RCC 7860 (cell line): ENCODE measurements around the gene KCNMA1.

Experiments used
- DNase-seq: peaks from one replicate; pipeline ENCODE4 v3.0.0-alpha.2; 2015; ENCODE audit warnings: low spot score
- FAIRE-seq: peaks from 2 replicates; lab custom pipeline; 2012; peaks lifted over from hg19 to GRCh38; lab: Jason Lieb, UNC

KCNMA1 gene

DNA sequence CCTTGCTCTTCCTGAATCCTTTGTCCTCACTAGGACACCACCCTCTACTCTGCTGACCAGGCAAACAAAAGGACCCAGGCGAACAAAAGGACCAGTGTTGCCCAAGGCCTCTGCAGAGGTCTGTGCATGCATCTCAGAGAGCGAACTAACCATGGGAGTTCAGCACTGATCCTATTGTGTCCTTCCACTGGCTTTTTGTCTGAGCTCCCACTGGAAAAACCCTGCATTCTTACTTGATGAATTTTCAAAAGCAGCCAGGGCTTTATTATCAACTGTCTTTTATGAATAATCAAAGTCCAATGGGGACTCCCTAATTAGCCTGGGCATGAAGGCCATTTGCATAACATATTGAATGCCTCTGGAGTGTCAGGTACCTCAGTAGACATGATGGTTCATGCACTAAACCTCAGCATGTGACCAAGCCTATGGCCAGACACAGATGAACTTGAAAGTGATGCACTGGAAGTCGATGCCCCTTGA is 140.6 kb downstream of the KCNMA1 start:
- DNase-seq = no peak
- no peak for FAIRE-seq

DNA sequence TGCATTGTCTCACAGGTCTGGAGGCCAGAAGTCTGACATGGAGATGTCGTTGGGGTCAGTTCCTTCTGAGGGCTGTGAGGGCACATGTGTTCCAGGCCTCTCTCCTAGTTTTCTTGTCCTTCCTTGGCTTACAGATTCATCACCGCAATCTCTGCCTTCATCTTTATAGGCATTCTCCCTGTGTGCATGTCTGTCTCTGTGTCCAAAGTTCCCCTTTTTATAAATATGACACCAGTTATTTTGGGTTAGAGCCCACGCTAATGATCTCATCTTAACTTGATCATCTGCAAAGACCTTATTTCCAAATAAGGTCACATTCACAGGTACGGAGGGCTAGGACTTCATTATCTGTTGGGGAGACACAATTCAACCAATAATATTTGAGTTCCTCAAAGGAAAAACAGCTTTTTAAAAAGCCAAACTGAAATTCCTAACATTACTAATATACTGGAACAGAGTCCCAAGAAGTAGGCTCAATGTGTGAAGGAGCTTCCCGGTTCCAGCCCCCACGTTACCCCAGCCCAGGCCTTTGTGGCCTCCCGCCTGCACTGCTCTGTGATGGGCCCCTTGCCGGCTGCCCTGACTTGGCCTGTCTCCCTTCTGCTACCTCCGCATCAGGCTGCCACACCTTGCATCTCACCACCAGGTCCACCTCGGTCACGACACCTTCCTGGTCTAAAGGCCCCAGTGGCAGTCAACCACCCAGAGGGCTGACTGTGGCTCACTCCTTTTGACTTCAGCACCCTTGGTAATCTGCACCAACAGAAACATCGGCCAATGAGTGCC is 142.7 kb downstream of the KCNMA1 start:
- DNase-seq (no peak), FAIRE-seq (no peak)

DNA sequence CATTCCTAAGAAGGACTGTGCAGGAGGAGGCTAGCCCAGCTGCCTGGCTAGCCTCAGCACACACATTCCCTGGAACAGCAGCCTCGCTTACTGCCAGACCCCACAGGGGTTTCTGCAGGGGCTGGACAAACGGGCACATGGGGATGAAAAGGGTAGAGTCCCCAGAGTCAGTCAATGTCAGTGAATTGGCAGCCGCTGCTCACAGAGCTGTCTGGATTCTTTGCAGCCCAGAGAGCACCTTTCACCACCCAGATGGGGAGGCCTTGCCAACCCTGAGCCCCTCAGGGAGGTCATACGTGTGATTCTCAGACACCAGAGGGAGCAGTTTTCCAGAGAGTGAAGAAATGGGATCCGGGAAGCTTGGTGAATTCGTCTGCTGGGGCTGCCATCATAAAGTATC is 143.3 kb downstream of the KCNMA1 start:
- DNase-seq (no peak), FAIRE-seq (no peak)

DNA sequence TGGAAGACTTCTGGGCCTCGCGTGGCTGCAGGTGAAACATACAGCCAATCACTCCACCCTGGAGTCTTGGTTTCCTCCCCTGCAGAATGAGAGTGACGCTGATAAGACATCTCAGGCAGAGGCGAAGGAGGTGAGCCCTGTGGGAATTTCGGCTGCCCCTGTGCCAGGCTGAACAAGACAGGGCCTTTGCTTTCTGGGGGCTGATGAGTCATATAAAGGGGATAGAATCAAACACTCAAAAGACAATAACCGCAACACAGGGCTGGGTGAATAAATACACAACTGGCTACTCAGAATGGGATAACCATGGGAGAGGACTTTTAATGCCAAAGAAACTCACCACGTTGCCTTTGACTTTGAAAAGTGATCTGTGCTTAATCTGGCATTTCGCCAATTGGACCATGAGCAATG is 143.8 kb downstream of the KCNMA1 start:
- DNase-seq (no peak), FAIRE-seq (no peak)

DNA sequence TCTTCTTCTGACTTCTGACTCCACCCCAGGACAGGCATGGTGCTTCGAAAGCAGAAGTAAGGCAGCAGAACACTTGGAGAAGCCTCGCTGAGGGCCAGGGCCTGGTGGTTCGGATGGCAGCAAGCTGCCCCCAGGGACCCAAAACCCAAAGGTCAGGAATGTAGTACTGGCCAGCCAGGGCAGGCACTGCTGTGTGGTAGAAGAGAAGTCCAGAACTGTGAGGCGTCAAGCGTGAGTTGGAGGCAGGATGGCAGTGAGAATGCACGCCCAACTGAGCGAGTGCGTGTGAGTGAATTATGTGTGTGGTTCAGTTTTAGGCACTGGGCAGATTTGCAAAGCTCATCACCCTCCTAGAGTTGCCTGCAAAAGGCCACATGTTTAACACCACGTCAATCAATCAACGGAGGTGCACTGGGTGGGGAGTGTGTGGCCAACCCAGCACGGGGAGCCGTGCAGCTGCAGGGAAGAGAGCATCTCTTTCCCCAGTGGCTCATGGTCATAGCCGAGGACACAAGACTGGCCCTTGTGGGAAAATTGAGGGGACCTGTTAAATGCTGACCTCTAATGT is 144.3 kb downstream of the KCNMA1 start:
- no peak for DNase-seq
- no peak for FAIRE-seq

DNA sequence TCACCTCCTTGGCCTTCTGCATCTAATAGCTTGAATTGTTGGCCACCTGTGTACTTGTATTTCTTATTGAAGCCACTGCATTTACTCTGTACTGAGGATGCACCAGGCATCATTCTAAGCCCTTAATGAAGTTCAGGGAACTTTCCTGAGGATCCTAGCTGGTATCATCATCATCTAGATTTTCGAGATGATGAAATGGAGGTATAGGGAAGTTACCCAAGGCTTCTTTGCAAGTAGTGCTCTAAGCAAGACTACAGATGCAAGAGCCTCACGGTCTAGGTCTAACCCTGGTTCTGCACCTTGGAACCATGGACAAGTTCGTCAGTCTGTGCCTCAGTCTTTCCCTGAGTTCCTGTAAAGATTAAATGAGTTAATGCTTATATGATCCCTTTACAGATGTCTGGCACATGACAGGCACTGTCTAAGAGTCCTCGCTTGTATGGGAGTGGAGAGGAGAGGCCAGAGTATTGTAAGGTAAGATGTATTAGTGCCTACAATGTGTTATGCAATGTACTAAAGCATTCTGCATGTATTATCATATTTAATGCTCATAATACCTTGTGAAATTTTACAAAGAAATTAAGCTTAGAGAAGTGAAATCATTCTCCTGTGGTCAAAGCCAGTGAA is 145.1 kb downstream of the KCNMA1 start:
- FAIRE-seq = no peak
- DNase-seq = no peak

DNA sequence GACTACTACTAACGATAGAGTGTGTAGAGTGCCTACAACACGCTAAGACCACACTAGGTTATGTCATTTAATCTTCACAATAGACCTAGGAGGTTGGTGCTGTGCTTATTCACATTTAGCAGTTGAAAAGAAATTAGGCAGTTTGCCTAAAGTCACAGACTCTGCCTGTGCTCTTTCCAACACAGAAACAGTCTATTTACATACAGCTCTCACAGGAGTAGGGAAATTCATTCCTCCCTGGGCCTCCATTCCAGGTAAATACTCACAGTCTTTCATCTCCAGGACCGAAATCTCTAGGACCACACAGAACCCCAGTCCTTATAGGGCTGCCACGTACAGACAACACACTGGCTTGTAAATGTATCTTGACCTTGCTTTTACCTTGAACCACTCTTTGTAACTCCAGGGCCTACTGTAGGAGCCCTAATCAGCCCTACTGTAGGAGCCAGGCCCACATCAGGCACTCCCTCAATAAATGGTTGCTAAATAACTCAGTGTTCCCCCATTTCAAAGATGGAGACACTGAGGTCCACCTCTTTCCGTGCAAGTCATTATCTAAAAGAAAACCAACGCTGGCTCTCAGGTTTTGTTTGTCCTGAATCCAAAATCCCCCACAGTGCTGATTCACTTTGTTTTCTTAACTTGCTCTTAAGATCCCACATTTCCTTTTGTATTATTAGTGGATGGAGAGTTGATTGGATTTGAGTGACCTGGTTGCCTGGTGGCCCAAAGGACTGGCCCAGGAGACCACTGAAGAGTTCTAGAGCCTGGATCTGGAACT is 146.9 kb downstream of the KCNMA1 start:
- DNase-seq = no peak

DNA sequence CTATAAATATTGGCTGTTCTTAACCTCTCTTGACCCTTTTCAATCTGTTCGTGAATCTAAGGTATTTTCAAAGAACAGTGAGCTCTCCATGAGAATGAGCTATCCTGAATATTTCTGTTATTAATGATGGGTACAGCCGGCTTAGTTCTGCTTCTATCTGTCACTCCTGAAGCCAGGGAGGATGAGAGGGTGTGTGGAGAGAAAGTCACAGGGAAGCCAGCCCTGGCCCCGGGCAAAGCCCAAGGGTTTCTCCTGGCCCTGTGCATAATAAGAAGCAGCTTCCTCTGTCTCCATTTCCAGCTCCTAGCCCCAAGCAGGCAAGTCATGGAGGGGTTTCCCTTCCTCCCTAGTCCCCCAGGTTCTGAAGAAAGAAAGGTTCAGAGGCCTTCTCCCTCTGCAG is 151.1 kb downstream of the KCNMA1 start:
- DNase-seq (no peak), FAIRE-seq (no peak)

More for the DNA sequence above, 146.9 kb downstream of the KCNMA1 start:
- FAIRE-seq = no peak

DNA sequence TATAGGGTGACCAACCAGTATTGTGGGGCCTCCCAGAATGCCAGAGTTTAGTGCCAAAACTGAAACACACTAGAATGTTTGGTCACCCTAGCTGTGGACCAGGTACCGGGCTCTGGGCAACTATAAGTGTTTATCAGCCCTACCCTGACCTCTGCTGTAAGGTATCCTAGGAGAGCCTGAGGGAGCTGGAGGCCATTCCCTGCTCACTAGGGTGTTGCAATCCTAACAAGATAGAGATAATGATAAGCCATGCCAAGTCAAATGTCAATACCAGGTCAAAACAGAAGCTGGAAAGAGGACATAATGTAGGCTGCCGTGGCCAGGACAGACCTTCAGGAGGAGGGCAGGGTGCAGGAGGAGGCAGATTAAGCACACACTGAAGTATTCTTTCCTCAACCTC is 151.8 kb downstream of the KCNMA1 start:
- FAIRE-seq = no peak
- DNase-seq = no peak

DNA sequence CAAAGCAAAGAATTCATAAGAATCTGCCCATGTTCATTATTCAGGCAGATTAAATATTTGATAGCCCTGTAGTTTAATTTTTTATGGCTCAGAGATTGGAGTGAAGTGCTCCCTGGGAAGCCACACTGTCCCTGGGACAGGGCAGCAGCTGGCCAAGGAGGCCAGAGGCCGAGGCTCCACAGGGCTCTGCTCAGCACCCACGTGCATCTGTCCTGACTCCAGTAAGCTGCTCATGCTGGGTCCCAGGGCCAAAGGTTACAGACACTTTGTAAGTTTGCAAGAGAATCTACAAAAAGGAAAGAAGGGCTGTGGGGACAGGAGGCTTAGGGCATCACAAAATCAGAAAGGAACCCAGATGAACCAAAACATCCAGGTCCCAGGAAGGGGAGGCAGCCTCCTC is 155.5 kb downstream of the KCNMA1 start:
- FAIRE-seq = no peak

DNA sequence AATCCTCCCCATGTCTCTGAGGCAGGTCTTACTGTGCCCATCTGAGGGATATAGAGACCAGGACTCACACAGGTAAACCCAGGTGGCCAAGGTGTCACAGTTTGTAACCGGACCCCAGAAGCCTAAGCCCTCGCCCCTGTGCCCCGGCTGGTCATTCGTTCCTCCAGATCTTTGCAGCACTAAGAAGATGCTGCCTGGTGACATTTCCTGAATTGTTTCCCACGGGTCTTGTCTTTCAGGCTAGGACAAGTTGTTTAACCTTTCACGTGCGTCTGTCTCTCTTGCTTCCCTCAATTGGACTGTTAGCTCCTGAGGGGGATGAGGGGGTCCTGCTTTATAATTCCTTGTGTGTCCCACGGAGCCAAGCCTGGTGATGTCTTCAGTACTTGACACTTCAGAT is 158.0 kb downstream of the KCNMA1 start:
- DNase-seq (no peak), FAIRE-seq (no peak)

More for the DNA sequence above, 155.5 kb downstream of the KCNMA1 start:
- no peak for DNase-seq

DNA sequence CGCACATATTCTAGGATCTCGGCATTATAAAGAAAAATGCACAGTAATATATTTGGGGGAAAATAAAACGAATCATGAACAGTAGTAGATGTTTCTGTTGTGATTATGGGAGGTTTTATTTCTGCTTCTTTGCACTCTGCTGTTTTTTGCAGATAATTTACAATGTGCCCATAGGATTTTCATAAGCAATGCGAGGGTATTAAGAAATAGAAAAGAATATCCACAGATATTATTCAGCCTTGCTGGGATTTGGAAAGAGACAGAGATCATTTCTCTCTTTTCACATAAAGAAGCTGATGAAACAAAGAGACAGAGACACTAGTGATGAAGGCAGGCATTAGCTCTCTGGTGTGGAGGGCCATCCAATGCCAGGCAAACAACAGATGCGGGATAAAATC is 158.6 kb downstream of the KCNMA1 start:
- no peak for FAIRE-seq

DNA sequence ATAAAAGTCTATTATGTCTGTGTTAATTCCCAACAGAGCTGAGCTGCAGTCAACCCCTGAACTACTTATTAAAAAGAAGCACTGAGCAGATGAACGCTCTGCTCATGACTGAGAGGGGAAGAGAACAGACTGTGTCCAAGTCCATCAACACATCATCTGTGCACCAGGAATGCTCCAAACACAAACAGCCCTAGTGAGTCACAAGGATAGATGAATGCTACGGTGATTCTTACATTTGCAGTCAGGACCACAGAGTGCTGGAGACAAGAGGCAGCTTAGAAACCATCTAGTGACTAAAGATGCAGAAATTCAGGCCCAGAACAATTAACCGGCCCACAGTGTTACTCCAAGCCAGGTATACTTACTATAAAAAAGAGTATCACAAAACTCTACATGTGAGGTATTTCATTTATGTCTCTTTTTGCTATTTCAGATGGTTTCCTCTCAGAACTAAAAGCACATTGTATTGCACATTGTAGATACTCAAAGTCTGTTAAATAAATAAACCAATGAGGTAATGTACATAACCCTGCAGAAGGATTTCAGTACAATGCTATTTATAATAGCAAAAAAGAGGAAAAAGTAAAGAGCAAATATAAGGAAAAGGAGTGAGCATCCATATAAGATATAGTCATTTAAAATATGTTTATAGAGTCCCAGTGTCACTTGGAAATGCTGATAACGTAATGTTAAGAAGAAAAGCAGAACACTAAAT is 159.2 kb downstream of the KCNMA1 start:
- peak; percentile 76 for FAIRE-seq

More for the DNA sequence above, 158.6 kb downstream of the KCNMA1 start:
- DNase-seq = no peak

DNA sequence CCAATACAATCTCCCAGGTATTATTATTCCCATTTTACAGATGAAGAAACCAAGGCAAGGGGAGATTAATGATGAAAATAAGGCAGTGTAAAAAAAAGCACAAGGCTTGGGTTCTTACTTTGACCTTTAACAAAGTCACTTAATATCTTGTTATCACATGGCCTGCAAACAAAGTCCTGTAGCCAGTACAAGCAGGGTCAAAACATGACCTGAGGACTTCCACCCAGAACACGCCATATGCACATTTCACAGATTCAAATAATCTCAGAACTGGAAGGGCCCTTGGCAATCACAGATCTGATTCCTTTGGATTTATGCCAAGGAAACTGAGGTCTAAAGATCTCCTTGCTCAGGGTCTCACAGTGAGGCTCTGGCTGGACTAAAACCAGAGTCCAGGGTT is 162.1 kb downstream of the KCNMA1 start:
- no peak for DNase-seq
- no peak for FAIRE-seq

More for the DNA sequence above, 159.2 kb downstream of the KCNMA1 start:
- DNase-seq = peak; percentile 78

DNA sequence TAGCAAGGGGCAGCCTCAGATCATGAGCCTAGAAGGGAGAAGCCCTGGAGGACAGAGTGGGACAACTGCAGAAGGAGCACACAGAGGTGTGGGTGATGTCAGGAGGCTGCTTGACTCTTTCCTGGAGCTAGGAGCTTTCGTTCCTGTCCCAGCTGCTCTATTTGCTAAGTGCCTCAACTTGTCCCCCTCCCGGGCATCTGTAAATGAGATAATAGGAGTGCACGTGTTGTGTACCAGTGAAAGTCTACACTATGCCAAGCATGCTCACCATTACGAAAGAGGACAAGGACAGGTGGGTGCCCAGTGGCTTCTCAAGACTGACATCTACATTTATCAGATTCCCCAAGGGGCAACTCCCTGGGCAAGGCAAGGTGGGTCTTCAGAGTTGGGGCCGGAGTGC is 162.7 kb downstream of the KCNMA1 start:
- FAIRE-seq (no peak), DNase-seq (no peak)

DNA sequence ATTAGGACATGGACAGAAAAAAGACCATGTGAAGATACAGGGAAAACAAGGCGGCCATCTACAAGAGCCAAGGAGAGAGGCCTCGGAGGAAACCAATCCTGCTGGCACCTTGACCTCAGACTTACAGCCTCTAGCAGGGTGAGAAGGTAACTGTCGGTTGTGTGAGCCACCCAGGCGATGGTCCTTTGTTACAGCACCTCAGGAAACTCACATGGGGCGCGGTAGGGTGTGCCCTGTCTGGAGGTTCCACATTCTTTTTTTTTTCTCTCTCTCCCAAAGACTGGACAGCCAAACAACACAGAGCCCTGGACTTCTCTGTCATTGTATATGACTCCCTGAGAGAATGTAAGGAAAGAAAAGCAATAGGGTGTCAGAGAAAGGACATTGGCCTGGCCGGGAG is 163.2 kb downstream of the KCNMA1 start:
- DNase-seq = no peak
- no peak for FAIRE-seq

DNA sequence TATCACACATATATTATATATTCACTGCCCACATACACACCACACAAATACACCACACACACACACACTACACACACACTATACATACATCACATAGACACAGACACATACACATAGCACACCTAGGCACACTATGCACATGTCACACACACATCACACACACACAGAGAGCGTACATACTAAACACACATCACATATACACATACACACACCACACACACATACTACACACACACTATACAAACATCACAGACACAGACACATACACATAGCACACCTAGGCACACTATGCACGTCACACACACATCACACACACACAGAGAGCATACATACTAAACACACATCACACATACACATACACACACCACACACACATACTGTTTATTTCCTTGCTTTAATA is 165.5 kb downstream of the KCNMA1 start:
- FAIRE-seq (no peak), DNase-seq (no peak)

DNA sequence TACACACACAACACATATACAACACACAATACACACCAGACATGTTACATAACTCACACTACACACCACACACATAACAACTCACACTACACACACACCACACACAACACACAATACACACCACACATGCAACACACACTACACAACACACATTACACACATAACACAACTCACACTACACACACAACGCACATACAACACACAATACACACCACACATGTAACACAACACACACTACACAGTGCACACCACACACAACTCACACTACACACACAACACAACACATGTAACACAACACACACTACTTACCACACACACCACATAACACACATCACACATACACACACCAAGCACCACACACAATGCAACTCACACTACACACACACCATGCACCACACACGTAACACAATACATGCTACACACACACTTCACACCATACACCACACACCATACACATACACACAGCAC is 166.5 kb downstream of the KCNMA1 start:
- DNase-seq (no peak), FAIRE-seq (no peak)

DNA sequence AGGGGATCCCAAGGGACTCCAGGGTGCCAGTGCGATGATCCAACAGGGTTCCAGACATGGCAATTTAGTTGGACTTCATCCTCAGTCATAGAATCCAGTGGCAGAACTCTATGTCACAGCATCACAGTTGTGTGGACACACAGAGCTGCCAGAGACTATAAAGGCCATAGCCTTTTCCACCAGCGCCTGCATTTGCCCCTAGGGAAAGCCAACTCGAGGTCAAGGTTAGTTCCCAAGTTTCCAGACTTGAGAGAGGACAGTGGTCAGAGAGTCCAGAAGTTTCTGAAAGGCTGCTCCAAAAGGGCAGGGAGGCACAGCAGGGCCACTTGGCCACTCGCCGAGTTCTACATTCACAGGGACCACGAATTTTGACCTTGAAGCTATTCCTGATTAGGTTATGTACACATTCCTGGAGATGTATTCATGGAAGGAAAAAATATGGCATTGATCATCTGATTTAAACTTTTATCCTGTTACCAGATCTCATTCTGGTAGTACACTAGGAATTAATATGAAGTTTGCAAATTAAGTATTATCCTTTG is 170.1 kb downstream of the KCNMA1 start:
- FAIRE-seq = no peak
- DNase-seq = no peak
